HCT116 (cell line): ENCODE data around the gene SYNRG. TPM values are rescaled to one million over a fixed set of nuclear protein-coding genes. Genes with fewer than 3 reads are reported as not detected.

Source experiments
- ATAC-seq: fragments of 200-7000 bp; cut with Tn5 transposase; 2 replicates; pipeline ENCODE4 v1.9.1; 2020; ENCODE audit warnings: mild to moderate bottlenecking, moderate library complexity
- BruUV-seq: library from RNA; stranded (reverse); fragments of 400-500 nt; replicated peaks from 2 replicates; lab custom pipeline; 2021; lab: Mats Ljungman, UMichigan
- CTCF ChIA-PET: fragments of 300-600 bp; sonication (Branson Sonifier 250); formaldehyde crosslinking; loops from one replicate; lab custom pipeline; 2021; ENCODE audit warnings: antibody characterized with exemption; lab: Charles Lee
- POLR2A ChIA-PET: fragments of 300-600, 350-600 bp; sonication (Branson Sonifier 250); formaldehyde crosslinking; loops from one replicate; lab custom pipeline; 2021; ENCODE audit warnings: antibody characterized with exemption; lab: Charles Lee
- RAD21 ChIA-PET, 2 experiments: fragments of 300-600 bp; sonication (Branson Sonifier 250); formaldehyde crosslinking; loops; one replicate each; lab custom pipeline; 2023; ENCODE audit warnings: low total read pairs in 2 of 2; ENCODE audit not compliant: uncharacterized antibody in 2 of 2, unreplicated experiment in 2 of 2, low non-redundant PET in 1 of 2; lab: Charles Lee
- DNase-seq: peaks from one replicate; pipeline ENCODE4 v3.0.0-alpha.2; 2010; ENCODE audit warnings: low read depth, low spot score
- H2AFZ ChIP-seq: fragments of 200-600 bp; shearing (Covaris generic), sonication (generic); 2 replicates; pipeline ENCODE4 v1.6.1; 2017; ENCODE audit warnings: low read depth, mixed run types, mixed read lengths, antibody characterized with exemption, low read length; ENCODE audit not compliant: poor library complexity, severe bottlenecking
- H3K27ac ChIP-seq: 2 replicates; pipeline ENCODE4 v1.5.1; 2012; ENCODE audit warnings: low read depth, low read length
- H3K27me3 ChIP-seq: fragments of 200-600 bp; sonication (generic); 2 replicates; pipeline ENCODE4 v1.6.1; 2016; ENCODE audit warnings: mixed run types, low read length, mixed read lengths; ENCODE audit not compliant: insufficient read depth
- H3K36me3 ChIP-seq, 2 experiments: fragments of 200-500 bp in 1 of 2; fragments of 200-600 bp in 1 of 2; sonication (Bioruptor generic) in 1 of 2; sonication (generic) in 1 of 2; 2 replicates each; pipeline versions ENCODE4 v1.5.1 to v1.6.1; 2014 to 2016; ENCODE audit warnings: low read length in 2 of 2, inconsistent platforms in 1 of 2, mixed read lengths in 1 of 2, mixed run types in 1 of 2; ENCODE audit not compliant: insufficient read depth in 2 of 2, control insufficient read depth in 1 of 2
- H3K4me1 ChIP-seq, 2 experiments: fragments of 200-600 bp in 1 of 2; sonication (generic) in 1 of 2; 2 replicates each; pipeline versions ENCODE4 v1.5.1 to v1.6.1; 2012 to 2017; ENCODE audit warnings: low read length in 2 of 2, inconsistent platforms in 1 of 2, mild to moderate bottlenecking in 1 of 2, mixed read lengths in 1 of 2, mixed run types in 1 of 2, moderate library complexity in 1 of 2; ENCODE audit not compliant: insufficient read depth in 2 of 2, control insufficient read depth in 1 of 2
- H3K4me2 ChIP-seq: fragments of 200-600 bp; sonication (generic); 2 replicates; pipeline ENCODE4 v1.6.1; 2017; ENCODE audit warnings: mixed run types, low read length, mixed read lengths
- H3K4me3 ChIP-seq, 2 experiments: fragments of 200-600 bp in 1 of 2; sonication (generic) in 1 of 2; replicated peaks in 1 of 2; 2 replicates each; pipeline ENCODE4 v1.5.1; 2011 to 2016; ENCODE audit warnings: low read length in 2 of 2, control low read depth in 1 of 2, low read depth in 1 of 2, mild to moderate bottlenecking in 1 of 2, mixed read lengths in 1 of 2, mixed run types in 1 of 2
- H3K79me2 ChIP-seq: fragments of 200-600 bp; sonication (generic); 2 replicates; pipeline ENCODE4 v1.6.1; 2017; ENCODE audit warnings: mild to moderate bottlenecking, mixed run types, low read length, moderate library complexity, mixed read lengths; ENCODE audit not compliant: insufficient read depth
- H3K9ac ChIP-seq: fragments of 200-600 bp; sonication (generic); 2 replicates; pipeline ENCODE4 v1.6.1; 2016; ENCODE audit warnings: low read length, mixed read lengths
- H3K9me2 ChIP-seq: fragments of 200-600 bp; sonication (generic), shearing (Covaris generic); 2 replicates; pipeline ENCODE4 v1.6.1; 2017; ENCODE audit warnings: mixed run types, mild to moderate bottlenecking, moderate library complexity; ENCODE audit not compliant: insufficient read depth
- H3K9me3 ChIP-seq, 2 experiments: fragments of 200-500 bp in 1 of 2; fragments of 200-600 bp in 1 of 2; sonication (Bioruptor generic) in 1 of 2; sonication (generic) in 1 of 2; 2 replicates each; pipeline ENCODE4 v1.6.1; 2014 to 2017; ENCODE audit warnings: low read length in 2 of 2, mixed read lengths in 2 of 2, inconsistent platforms in 1 of 2, low read depth in 1 of 2, mild to moderate bottlenecking in 1 of 2, mixed run types in 1 of 2, moderate library complexity in 1 of 2; ENCODE audit not compliant: control insufficient read depth in 1 of 2, insufficient read depth in 1 of 2
- H4K20me1 ChIP-seq: fragments of 200-600 bp; sonication (generic), shearing (Covaris generic); 2 replicates; pipeline ENCODE4 v1.6.1; 2017; ENCODE audit warnings: mixed run types, mild to moderate bottlenecking, moderate library complexity; ENCODE audit not compliant: insufficient read depth
- CEBPB ChIP-seq: IDR thresholded peaks from 2 replicates; pipeline ENCODE4 v1.6.1; 2012; ENCODE audit warnings: low read depth
- JUND ChIP-seq: IDR thresholded peaks from 2 replicates; pipeline ENCODE4 v1.6.1; 2012
- POLR2A ChIP-seq: IDR thresholded peaks from 2 replicates; pipeline ENCODE4 v1.7.0; 2011; ENCODE audit warnings: borderline replicate concordance; ENCODE audit not compliant: insufficient read depth, insufficient read length; ENCODE audit errors: extremely low read depth
- SRF ChIP-seq: IDR thresholded peaks from 2 replicates; pipeline ENCODE4 v1.6.1; 2012; ENCODE audit warnings: low read depth
- TCF7L2 ChIP-seq: IDR thresholded peaks from 2 replicates; pipeline ENCODE4 v1.7.0; 2011; ENCODE audit warnings: borderline replicate concordance, inconsistent platforms; ENCODE audit not compliant: insufficient read depth, insufficient read length; ENCODE audit errors: extremely low read depth
- ZFX ChIP-seq: fragments of 450-650 bp; IDR thresholded peaks from 2 replicates; pipeline ENCODE4 v1.6.1; 2017
- ZNF274 ChIP-seq: fragments of 200-500 bp; sonication (Bioruptor generic); IDR thresholded peaks from 2 replicates; pipeline ENCODE4 v1.6.1; 2014; ENCODE audit warnings: mild to moderate bottlenecking, low read depth, low read length, inconsistent platforms
- intact Hi-C: fragments of 100-400 bp; cut with micrococcal nuclease; formaldehyde crosslinking; loops from 2 replicates; pipeline ENCODE4 v1.10.0; 2022
- total RNA-seq: library from RNA; stranded (reverse); gene quantifications from one replicate; pipeline ENCODE4 v1.2.1, GENCODE V29; 2021; ENCODE audit not compliant: unreplicated experiment
- TF ChIP-seq, protein P1 (sequence below): IDR thresholded peaks from 2 replicates; pipeline ENCODE4 v1.6.1; 2012
- TF ChIP-seq, protein P2 (sequence below), 3 experiments: fragments of 200-600 bp in 1 of 3; sonication (generic) in 1 of 3; IDR thresholded peaks in 2 of 3; conservative IDR thresholded peaks in 1 of 3; 2 replicates each; pipeline ENCODE4 v1.5.1; 2012 to 2017; ENCODE audit warnings: low read depth in 2 of 3, low read length in 2 of 3, antibody characterized with exemption in 1 of 3, borderline replicate concordance in 1 of 3, control low read depth in 1 of 3, mild to moderate bottlenecking in 1 of 3, mixed read lengths in 1 of 3, mixed run types in 1 of 3, moderate library complexity in 1 of 3; ENCODE audit not compliant: insufficient read depth in 1 of 3
- TF ChIP-seq, protein P3 (sequence below): IDR thresholded peaks from 2 replicates; pipeline ENCODE4 v1.6.1; 2012

Gene SYNRG
- total RNA-seq, 1 experiment from 2014 or later: 23.8 TPM

DNA sequence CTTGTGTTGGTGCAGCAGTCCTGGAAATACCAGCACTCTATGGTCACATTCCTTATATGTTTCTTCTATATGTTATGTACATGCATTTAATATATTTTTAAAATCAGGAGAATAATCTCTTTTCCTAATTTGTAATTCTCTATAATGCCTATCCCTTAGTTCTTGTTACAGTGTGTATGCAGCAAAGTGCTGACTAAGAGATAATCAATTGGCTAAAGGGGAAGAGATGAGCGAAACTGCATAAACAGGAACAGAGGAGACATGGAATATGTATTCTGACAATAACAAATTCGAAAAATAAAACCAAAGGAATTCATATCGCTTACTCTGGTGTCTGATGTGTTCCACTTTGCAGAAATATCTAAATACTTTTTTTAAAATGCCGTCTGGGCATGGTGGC is 41.7 kb downstream of the SYNRG start:
- no peak overlapping the region for H3K4me2 ChIP-seq
- no peaks in the 10 kb centered on the region for H3K9me2 ChIP-seq
- DNase-seq (no peak), ATAC-seq (no peak)
- H3K9ac ChIP-seq: no peak overlapping the region
- no peaks in the 10 kb centered on the region for H3K27me3 ChIP-seq
- H3K36me3 ChIP-seq: peaks cover 13 to 26% of the 10 kb centered on the region in 2 experiments; a peak in 3 of 4 replicates
- H3K9me3 ChIP-seq: no peaks in the 10 kb centered on the region
- no TSS peak for BruUV-seq
- no peak overlapping the region for H2AFZ ChIP-seq
- intact Hi-C loops: no loop called here
- no peaks in the 10 kb centered on the region for H3K79me2 ChIP-seq
- H3K4me3 ChIP-seq: no peak overlapping the region
- ChIA-PET POLR2A (no interaction called here), CTCF (no interaction called here), RAD21 (no interaction called here)
- H4K20me1 ChIP-seq: no peaks in the 10 kb centered on the region
- H3K27ac ChIP-seq: no peak overlapping the region
- peaks cover 0 to 6% of the 10 kb centered on the region in 2 experiments; a peak in 1 of 4 replicates for H3K4me1 ChIP-seq
- TF ChIP-seq JUND (no peak), ZNF274 (no peak), SRF (no peak), POLR2A (no peak), TCF7L2 (no peak), CEBPB (no peak), ZFX (no peak)
- TF ChIP-seq, protein P1, sequence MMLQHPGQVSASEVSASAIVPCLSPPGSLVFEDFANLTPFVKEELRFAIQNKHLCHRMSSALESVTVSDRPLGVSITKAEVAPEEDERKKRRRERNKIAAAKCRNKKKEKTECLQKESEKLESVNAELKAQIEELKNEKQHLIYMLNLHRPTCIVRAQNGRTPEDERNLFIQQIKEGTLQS: no peak
- TF ChIP-seq, protein P2, sequence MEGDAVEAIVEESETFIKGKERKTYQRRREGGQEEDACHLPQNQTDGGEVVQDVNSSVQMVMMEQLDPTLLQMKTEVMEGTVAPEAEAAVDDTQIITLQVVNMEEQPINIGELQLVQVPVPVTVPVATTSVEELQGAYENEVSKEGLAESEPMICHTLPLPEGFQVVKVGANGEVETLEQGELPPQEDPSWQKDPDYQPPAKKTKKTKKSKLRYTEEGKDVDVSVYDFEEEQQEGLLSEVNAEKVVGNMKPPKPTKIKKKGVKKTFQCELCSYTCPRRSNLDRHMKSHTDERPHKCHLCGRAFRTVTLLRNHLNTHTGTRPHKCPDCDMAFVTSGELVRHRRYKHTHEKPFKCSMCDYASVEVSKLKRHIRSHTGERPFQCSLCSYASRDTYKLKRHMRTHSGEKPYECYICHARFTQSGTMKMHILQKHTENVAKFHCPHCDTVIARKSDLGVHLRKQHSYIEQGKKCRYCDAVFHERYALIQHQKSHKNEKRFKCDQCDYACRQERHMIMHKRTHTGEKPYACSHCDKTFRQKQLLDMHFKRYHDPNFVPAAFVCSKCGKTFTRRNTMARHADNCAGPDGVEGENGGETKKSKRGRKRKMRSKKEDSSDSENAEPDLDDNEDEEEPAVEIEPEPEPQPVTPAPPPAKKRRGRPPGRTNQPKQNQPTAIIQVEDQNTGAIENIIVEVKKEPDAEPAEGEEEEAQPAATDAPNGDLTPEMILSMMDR (IDR thresholded peaks at IDR 0.05 in 2 of 3, conservative IDR thresholded peaks at IDR 0.05 in 1 of 3; ENCODE audit: borderline replicate concordance in 1 of 3, insufficient read depth in 1 of 3, low read depth in 2 of 3, low read length in 2 of 3): no peak
- TF ChIP-seq, protein P3, sequence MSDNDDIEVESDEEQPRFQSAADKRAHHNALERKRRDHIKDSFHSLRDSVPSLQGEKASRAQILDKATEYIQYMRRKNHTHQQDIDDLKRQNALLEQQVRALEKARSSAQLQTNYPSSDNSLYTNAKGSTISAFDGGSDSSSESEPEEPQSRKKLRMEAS: no peak
